ENCODE results near the gene CSF2RB.

DNA sequence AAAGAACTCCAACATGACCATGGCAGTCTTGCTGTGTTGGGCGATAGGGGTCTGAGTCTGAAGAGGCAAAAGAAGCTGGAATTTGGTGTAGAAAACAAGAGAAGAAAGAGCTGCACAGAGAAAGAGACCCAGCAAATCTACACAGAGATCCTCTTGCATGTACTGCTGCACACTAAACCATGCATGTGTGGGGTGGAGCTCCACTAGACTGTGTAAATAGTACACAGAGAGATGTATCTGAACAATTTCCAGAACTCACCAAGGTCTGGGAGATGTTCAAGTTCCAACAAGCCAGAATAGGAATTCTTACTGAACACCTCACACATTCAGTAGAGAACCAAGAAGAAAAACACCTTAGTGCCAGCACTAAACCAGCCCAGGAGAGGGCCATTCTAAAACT lies 42.3 kb downstream of the CSF2RB start:
- TF ChIP-seq NFE2L1 (CRISPR knock-in tag; IDR thresholded peaks at IDR 0.05; ENCODE audit: borderline replicate concordance) (no peak), ZSCAN12 (CRISPR knock-in tag; IDR thresholded peaks at IDR 0.05) (no peak), ZNF331 (CRISPR knock-in tag; IDR thresholded peaks at IDR 0.05) (no peak), POLR2AphosphoS5 (IDR thresholded peaks at IDR 0.05; ENCODE audit: low read depth, low read length) (no peak), ARID5B (CRISPR knock-in tag; IDR thresholded peaks at IDR 0.05) (no peak), ZNF274 (CRISPR knock-in tag; IDR thresholded peaks at IDR 0.05) (no peak)

All from HepG2 (cell line).